Measurements from ENCODE around the gene AREG.

DNA sequence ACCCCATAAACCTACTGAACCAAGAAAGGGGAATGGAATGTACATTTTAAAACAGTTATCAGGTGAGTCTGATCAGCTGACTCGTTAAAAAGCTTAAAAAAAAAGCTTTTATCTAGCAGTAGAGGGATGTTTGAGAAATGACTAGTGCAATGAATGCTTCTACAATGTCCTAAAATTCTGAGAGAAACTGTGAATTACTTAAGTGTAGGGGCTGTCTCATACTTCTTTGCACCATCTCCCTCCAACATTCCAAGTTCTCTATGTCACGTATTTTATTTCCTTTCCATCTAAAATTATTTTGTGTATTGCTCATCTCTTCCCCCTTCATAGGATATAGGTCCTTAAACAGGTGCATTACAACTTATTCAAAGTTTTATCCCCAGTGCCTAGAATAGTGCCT is 11.9 kb upstream of the AREG start:
- TF ChIP-seq, protein P1, sequence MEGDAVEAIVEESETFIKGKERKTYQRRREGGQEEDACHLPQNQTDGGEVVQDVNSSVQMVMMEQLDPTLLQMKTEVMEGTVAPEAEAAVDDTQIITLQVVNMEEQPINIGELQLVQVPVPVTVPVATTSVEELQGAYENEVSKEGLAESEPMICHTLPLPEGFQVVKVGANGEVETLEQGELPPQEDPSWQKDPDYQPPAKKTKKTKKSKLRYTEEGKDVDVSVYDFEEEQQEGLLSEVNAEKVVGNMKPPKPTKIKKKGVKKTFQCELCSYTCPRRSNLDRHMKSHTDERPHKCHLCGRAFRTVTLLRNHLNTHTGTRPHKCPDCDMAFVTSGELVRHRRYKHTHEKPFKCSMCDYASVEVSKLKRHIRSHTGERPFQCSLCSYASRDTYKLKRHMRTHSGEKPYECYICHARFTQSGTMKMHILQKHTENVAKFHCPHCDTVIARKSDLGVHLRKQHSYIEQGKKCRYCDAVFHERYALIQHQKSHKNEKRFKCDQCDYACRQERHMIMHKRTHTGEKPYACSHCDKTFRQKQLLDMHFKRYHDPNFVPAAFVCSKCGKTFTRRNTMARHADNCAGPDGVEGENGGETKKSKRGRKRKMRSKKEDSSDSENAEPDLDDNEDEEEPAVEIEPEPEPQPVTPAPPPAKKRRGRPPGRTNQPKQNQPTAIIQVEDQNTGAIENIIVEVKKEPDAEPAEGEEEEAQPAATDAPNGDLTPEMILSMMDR (IDR thresholded peaks at IDR 0.05) = no peak
- TF ChIP-seq POLR2AphosphoS5 (IDR thresholded peaks at IDR 0.05; ENCODE audit: low read depth, low read length) = no peak

All from Panc1 (cell line).